GM18909 (cell line): ENCODE measurements around the gene NR4A1.
A peak's percentile ranks its signal among the peaks of the same experiment; 100 is the strongest.

ENCODE experiments used
- ATAC-seq: cut with Tn5 transposase; IDR thresholded peaks from one replicate; pipeline ENCODE4 v1.9.1; 2021; ENCODE audit warnings: mild to moderate bottlenecking; ENCODE audit not compliant: unreplicated experiment, poor library complexity

Gene NR4A1

DNA sequence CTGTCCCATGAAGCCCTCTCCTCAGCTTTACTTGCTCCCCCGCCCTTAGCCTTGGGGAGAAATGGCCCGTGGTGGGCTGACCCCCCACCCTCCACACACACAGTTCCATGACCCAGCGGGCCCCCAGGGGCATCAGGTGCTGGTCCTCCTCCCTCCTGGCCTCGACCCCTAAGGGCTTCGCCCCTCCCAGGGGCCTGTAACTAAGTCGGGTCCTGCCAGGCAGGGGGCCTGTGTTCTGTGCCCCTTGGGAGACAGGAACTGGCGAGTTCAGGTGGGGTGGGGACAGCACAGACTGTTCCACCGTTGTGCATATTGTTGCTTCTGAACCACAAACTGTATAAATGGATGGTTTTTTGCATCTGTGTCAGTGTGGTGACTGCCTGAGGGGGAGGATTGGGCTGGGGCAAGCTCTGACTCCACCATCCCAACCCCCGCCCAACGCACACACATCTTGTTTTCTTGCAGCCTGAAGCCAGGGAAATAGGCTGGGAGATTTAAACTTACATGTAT lies 35.7 kb upstream of the NR4A1 start:
- ATAC-seq, result no peak

DNA sequence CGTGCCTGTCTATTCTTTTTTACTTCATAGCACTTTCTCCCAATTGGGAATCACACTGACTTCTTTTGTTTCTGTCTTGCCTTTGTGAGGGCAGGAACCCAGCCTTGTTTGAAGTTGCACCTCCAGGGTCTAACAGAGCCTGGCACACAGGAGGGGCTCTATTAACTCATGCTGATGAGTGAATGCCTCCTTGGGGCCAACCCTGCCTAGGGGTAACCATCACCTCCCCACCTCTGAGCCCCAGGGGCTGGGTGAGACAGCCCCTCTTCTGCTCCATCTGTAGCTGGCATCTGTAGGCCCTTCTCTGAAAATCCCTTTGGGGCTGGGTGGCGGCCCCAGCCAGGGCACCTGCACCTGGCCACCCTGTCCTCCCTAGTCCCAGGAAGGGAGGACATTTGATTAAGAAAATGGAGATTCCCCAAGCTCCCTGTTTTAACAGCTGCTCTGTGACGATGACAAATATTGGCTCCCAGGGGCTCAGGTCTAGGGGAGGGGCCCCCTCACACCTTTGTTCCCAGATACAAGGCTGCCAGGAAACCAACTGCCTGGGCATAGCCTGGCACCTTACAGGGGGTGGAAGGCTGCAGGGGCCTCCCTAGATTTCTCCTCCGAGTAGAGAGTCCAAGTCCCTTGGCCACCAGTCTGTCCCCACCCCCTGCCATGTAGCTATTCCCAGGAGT lies 32.7 kb upstream of the NR4A1 start:
- ATAC-seq, result no peak

DNA sequence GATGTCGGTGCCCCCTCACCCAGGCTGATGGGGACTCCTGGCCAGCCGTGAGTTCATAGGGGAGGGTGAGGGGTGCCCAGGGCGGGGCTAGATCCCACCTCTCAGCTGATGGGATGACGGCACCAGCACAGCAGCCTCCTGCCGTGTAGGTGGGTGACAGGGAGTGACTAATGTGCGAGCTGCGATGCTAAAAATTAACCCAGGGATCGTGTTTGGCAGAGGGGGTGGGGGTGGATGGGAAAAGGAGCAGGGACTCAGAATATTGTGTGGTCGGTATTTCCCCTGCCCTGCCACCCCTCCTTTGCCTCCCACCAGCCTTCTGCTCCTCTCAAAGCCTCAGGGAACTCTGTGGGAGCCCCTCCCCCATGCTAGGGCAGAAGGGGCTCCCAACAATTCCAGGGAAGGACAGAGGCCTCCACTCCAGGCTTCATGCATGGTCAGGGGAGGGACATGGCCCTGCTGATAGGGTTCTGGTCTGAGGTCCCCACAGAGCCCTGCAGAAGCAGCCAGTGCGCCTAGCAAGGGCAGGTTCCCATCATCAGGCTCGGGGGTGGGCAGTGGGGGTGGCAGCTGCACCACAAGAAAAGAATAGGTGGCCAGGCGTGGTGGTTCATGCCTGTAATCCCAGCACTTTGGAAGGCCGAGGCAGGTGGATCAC lies 32.0 kb upstream of the NR4A1 start:
- ATAC-seq, result no peak

DNA sequence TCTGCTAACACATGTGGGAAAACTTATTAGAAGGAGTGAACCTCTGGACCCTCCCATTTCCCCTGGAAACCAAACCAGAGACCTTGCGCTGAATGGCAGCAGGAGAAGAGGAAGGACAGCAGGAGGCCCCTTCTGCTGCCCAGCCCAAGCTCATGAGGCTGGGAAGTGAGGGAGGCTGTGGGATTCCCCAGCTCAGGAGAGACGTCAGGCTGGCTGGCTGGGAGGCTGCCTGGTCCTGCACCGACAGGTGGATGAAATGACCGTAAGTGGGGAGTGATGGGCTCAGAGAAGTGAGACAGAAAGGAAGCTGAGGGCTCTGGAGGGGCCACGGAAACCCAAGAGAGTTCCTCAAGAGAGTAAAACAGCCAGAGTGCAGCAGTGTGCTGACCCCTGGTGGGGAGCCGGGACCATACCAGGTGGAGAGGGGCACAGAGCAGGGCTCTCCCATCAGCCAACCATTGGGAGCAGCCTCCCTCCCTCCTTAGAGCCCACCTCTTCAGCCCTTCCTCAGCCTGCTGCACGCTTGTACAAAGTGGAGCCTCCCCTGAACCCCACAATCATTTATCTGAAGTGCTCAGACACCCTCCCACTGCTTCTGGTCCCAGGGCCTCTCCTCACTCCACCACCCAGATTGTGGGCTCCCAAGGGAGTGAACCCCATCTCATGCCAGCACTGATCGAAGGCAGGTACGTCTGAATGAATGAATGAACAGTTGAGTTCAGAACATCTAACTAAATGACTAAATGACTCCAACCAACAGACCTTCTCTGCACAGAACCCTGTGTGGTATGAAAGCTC lies 30.5 kb upstream of the NR4A1 start:
- no peak for ATAC-seq

DNA sequence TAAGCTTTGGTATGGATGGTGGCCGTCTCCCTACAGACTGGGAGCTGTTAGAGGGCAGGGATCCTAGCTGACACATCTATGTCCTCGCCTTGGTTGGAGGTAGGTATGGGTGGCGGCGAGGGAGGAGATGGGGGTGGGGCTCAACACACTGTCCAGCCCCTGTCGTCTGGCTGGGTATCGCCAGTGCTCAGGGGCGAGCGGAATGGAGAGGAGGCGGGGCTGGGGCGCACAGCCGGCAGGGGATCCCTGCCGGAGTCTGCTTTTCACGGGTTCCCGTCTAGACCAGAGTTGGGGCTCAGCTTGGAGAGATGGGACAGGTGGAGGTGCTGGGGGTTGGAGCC lies 28.4 kb upstream of the NR4A1 start:
- ATAC-seq, result no peak

DNA sequence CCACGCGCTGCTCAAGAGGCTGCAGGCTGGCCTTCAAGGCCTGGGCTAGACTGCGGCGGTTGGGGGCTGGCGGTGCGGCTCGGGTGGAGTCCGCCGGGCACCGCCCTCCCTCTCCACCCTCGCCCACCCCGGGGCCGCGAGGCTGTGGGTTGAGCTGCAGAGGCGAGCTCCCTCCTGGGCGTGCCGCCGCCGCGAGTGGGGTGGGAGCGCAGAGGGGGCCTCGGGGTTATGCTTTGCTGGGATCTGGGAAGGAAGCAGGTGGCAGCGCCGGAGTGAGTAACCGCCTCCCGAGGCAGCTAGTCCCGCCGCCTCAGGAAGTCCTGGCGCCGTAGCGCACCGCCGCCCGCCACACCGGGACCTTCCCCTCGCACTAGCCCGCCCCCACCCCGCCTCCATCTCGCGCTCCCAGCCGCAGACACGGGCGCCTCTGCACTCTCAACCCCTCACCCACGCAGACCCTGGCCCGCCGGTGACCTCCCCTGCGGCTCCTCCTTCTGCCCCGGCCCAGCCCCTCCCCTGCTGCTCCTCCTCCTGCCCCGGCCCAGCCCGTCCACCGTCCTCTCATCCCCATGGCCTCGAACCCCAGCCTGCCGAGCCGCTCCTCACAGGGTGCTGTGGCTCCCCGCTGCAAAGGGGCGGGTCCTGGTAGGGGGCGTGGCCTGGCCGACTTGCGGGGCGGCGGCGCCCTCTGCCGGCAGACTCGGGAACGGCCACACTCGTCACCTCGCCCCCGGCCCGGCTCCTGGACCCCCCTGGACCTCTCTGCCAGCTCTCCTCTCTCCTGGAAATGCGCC lies 27.9 kb upstream of the NR4A1 start:
- ATAC-seq, result peak; percentile 49

DNA sequence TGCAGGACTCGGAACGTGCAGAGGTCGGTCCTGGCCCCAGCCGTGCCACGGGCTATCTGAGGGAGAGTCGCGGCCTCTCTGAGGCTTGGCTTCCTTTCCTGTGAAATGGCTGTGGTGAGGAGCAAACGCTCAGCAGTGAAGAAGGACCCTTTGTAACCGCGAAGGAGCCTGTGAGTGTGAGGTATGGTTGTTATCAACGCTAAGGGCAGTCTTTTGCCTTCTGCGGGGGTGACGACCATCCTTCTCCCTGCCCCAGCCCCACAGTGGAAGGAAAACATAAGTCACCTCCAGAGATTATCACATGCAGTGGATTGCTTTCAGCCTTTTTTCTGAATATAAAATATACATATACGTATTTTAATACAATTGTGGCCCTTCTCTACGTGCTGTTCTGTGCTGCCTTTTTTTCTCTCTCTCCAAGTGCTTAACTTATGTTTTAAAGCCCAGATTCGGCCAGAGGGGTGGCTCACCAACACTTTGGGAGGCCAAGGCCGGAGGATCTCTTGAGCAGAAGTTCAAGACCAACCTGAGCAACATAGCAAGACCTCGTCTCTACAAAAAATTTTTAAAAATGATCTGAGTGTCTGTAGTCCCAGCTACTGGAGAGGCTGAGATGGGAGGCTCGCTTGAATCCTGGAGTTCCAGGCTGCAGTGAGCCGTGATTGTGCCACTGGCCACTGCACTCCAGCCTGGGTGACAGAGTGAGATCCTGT lies 27.1 kb upstream of the NR4A1 start:
- no peak for ATAC-seq

DNA sequence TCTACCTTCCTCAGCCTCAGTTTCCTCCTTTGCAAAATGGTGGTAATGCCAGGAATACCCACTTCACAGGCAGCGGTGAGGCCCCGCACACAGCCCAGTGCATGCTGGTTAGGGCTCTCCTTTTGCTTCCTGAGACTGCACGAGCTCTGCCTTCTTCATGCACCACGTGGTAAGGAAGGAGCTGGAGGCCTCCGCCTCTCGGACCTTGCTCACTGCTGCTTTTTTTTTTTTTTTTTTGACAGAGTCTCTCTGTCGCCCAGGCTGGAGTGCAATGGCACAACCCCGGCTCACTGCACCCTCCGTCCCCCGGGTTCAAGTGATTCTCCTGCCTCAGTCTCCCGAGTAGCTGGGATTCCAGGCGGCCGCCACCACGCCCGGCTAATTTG lies 26.4 kb upstream of the NR4A1 start:
- ATAC-seq, result no peak

DNA sequence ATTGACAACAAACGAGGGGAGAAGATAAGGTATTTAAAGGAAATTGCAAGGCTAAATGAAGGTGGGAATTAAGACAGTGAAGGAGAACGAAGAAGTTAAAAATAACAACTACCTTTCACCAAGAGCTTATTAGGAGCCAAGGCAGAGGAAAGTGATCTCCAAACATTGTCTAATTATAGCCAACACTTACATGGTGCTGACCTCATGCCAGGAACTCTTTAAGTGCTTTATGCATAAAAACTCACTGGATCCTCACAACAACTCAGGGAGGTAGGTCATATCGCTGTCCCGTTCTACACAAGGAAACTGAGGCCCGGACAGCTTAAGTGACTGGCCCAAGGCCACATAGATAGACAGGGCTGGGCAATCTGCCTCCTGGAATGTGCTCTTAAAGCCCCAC lies 25.0 kb upstream of the NR4A1 start:
- no peak for ATAC-seq

DNA sequence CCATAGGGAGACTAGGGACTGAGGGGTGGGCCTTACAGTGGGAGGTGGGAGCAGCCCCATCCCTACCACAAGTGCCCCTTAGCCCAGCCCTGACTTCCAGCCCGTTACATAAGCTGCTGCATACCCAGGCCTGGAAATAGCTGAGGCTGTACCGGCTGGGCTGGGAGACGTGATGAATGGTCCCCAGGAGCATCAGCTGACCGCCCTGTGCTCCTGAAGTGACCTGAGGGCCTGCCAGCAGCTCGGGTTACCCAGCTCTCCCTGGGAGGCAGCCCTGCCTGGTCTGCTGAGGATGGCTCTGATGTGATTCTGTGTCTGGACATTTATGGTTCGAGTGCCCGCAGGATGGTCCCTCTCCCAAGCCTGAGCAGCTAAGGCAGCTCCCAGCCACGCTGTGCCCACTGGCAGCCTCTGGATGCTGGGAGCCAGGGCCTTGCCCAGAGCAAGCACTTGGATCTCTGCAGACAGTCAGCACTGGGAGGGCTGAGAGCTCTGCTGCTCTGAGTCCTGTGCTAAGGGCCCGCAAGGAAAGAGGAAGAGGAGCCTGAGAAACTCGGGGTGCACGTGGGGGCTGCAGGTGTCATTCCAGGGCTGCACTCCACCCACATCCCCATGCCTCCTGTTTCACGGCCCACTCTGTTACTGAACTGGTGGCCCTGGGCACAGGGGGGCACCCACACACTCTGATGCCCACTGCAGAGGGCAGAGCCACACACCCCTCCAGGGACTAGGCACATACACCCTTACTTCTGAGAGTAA lies 24.0 kb upstream of the NR4A1 start:
- no peak for ATAC-seq

DNA sequence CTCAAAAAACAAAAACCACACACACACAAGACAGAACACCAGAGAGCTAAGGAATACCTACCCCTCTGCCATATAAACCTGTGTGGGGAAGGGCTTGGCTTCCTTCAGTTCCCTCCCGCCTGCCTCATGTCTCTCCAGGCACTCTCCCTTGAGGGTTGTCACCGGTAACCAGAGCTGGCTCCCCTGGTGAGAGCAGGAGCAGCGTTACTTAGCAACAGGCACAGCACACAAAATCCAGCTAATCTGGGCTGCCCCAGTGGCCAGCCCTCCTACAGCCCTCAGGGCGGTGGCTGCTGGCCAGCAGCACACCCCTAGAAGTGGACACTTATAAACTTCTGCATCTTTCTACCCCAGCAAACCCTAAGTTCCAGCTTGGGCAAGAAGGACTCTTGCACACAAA lies 21.6 kb upstream of the NR4A1 start:
- no peak for ATAC-seq

DNA sequence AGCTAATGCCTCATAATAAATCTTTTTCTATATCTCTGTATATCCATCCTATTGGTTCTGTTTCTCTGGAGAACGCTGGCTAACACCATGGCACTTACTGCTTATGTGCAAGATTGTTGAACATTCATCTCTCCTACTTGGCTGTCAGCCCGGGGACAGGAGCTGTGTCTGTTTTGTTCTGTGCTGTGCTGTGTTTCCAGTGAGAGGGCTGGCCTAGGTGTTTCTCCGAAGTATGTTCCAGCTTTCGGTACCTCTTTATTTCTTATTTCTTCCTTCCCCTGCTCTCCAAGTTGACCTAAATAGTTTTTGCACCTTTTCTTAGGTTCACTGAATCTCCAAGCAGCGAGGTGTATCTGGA lies 18.8 kb upstream of the NR4A1 start:
- no peak for ATAC-seq

DNA sequence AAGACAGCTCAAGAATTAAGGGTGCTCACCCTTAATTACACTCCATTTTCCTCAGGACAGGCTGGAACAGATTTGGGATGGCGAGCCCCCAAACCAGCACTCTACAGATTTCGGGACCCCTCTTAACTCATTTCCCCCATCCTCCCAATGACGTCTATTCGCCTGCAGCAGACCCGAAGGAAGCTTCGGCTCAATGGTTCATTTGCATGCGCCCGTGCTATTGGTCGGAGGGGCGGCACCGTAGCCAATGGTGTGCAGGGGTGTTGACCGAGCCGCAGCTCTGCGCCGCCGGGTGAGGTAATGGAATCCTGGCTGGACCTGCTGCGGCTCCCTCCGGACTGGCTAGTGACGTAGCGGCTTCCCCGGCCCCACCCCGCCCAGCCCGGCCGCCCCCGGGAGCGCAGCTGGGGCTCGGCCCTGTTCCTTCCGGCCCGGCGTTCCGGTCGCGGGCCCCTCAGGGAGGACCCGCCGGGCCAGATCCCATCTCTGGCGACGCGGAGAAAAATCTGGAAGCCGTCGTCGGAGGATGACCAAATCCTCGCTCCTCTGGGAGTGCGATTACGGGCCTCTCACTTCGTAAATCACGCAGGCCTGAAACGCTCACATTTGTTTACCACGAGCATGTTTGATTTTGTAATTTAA lies 18.3 kb upstream of the NR4A1 start:
- ATAC-seq, result peak; percentile 96

DNA sequence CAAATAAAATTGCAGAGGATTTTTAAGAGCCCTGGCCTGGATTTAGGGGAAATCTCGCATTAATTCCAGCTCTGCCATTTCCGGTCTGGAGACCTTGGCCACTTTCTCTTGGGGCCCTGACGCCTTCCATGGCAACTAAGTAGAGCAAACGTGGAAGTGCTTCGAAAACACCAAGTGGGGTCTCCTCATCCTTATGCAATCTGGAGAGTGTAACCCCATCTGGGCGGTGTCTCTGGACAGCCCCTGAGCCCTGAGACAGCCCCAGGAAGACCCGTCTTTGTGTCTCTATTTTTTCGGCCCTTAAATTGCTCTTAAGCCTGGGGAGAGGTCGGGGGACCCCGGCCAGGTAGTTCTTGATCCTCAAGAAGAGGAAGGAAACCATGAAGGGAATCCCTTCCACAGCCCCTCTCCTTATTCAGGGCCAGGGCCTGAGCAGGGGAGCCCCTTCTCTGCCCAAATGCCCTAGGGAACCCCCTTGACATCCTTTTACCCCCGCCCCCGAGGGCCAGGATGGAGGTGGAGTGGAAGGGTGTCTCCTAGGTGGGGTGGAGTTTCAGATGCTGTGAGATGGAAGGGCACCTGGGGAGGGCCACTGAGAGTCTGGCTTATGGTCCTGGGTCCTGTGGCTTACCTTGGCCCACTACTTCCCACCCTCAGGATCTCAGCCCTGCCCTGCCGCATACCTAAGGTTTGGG lies 17.6 kb upstream of the NR4A1 start:
- no peak for ATAC-seq

DNA sequence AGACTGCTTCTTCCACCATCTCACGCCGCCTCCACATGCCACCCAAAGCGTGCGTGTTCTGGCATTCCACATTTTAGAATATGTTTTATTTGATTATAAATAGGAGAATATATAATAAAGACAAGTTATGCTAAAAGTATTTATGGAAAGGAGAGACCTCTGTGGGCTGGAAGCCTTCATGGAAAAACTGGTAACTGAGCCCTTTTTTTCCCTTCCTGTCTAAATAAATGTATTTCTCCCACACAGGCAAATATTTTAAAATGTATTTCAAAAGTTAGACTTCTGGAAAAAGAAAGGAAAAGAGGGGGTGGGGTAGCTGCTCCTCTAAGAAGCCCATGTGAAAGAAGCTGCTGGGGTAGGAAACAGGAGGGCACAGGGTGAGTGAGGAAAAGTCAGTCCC lies 16.1 kb upstream of the NR4A1 start:
- no peak for ATAC-seq

DNA sequence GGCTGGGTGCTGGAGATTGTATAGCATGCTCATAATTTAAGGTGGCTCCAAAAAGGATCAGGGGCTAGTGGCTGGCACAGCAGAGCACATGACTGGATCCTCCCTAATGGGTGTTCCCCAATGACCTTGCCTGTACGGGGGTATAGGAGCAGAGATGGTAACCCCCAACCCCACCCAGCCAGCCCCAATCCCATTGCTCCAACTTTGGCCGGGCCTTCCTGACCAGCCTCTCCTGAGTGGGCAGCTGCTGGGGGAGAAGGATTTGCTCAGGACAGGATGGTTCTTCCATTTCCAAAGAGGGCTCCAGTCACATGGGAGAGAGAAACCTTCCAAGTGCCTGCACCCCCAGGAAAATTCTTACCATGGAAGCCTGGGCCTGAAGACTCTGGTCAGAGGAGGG lies 15.3 kb upstream of the NR4A1 start:
- ATAC-seq, result no peak

DNA sequence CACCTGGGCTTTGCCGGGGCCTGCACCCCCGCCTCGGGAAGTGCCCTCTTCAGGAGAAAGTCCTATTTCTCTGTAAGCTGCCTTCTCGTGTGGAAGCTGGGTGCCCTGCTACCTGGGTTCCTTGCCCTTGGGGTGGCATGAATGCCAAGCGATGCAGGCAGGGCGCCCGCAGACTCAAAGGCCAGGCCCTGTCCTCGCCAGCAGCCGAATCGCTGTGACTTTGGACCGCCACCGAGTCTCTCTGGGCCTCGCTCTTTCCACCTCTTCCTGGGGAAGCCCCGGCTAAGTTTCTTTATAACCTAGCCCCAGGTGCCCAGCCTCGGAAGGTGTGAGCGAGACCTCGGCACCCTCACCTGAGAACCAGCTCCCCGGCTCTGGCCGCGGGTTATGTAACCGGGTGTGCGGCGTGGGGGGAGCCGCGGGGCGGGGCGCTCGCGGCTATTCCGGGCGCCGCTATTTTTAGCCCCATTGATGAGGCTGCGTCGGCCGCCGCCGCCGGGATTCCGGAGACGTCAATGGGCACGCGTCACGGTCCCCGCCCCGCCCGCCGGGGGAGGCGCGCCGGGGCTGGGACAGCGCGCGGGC lies 14.6 kb upstream of the NR4A1 start:
- no peak for ATAC-seq

DNA sequence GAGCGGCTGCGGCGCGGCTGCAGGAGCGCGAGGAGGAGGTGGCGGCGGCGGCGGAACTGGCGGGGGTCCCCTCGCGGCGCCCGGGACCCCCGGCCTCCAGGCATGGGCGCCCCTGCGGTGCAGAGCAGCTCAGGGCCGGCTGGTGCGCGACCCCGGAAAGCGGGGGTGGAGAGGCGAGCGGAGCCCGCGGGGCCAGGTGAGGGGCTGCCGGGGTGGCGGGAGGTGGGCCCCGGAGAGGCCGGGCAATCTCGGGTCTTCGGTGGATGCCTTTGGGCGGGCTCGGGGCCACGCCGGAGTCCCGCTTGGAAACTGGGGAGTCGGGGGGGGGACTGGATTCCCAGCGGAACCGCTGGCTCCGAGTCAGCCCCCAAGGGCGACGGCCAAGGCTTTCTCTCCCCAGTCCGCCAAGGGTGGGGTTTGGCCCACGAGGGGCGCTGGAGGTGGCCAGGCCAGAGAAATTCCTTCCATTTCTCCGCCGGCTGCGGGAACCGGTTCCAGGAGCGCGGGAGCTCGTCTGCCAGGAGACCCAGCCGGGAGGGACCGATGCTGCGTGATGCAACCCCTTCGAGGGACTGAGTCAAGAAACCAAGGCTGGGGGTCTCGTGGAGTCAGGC lies 13.9 kb upstream of the NR4A1 start:
- no peak for ATAC-seq
